HCT116 (cell line): ENCODE results near the gene TENM3.

Source experiments
- CTCF ChIP-seq, 3 experiments: fragments of 200-600 bp in 1 of 3; sonication (generic) in 1 of 3; IDR thresholded peaks in 2 of 3; conservative IDR thresholded peaks in 1 of 3; 2 replicates each; pipeline ENCODE4 v1.5.1; 2012 to 2017; ENCODE audit warnings: low read depth in 2 of 3, low read length in 2 of 3, antibody characterized with exemption in 1 of 3, borderline replicate concordance in 1 of 3, control low read depth in 1 of 3, mild to moderate bottlenecking in 1 of 3, mixed read lengths in 1 of 3, mixed run types in 1 of 3, moderate library complexity in 1 of 3; ENCODE audit not compliant: insufficient read depth in 1 of 3
- JUND ChIP-seq: IDR thresholded peaks from 2 replicates; pipeline ENCODE4 v1.6.1; 2012
- POLR2A ChIP-seq: IDR thresholded peaks from 2 replicates; pipeline ENCODE4 v1.7.0; 2011; ENCODE audit warnings: borderline replicate concordance; ENCODE audit not compliant: insufficient read depth, insufficient read length; ENCODE audit errors: extremely low read depth
- POLR2AphosphoS5 ChIP-seq: IDR thresholded peaks from 2 replicates; pipeline ENCODE4 v1.6.1; 2011; ENCODE audit warnings: mild to moderate bottlenecking, low read depth, low read length, moderate library complexity

- TF ChIP-seq CTCF (IDR thresholded peaks at IDR 0.05 in 2 of 3, conservative IDR thresholded peaks at IDR 0.05 in 1 of 3; ENCODE audit: borderline replicate concordance in 1 of 3, insufficient read depth in 1 of 3, low read depth in 2 of 3, low read length in 2 of 3), result no peak
- TF ChIP-seq POLR2A, result no peak
- no peak for TF ChIP-seq POLR2AphosphoS5
- no peak for TF ChIP-seq JUND
Measured at GRCh38 chr4:182748949-182749348, 505.7 kb downstream of the TENM3 start.
